ENCODE data around the gene TIMP1.
"Not testable (repeated sequence)": the region's sequence is repeated elsewhere in the genome, so short reads cannot be mapped to it uniquely, and the experiment has no call there.

The TIMP1 gene

DNA sequence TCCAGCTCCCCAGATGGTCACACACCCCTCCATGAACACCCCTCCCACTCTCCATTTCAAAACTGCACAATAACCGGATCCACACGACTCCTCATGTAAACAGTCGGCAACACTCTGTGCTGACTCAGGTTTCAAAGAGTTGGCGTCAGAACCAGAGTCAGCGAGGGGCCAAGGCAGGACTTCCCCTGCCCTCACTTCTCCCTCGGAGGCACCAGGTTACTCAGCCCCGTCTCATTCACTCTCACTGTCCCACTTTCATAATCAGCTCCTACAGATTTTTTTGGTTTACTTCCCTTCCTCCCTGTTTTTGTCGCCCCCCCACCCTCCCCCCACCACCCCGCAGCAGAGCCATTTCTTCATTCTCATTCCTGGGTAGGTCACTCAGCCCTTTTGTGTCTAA lies 2.7 kb upstream of the TIMP1 start:
- H3K36me3 ChIP-seq (ENCODE audit: insufficient read depth, low read length): no peaks in the 10 kb centered on the region
- H3K9me3 ChIP-seq (ENCODE audit: control insufficient read depth, insufficient read depth, low read length): no peaks in the 10 kb centered on the region
- no peak overlapping the region for H3K9ac ChIP-seq (ENCODE audit: low read depth, low read length)
- H3K4me1 ChIP-seq (ENCODE audit: insufficient read depth, low read length): peaks cover 16% of the 10 kb centered on the region

DNA sequence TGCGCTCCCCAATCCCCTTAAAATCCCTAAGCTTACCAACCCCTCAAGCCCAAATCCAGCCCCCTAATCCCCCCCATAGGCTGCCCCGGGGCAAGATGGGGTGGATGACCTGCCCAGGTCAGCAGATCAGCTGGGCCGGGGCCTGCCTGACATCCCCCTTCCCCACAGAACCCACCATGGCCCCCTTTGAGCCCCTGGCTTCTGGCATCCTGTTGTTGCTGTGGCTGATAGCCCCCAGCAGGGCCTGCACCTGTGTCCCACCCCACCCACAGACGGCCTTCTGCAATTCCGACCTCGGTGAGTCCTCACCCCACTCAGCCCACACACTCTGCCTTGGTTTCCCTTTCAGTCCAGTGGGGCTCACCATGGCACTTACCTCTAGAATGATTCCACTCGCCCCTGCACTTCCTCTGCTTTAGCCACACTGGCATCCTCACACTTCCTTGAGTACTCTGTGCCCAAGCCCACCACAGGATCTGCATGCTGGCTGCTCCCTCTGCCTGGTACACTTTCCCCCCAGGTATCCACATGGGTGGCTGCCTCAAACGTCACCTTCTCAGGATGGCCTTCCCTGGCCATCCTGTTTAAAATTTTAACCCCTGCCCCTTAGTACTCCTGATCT lies 1.1 kb downstream of the TIMP1 start:
- peaks cover 16% of the 10 kb centered on the region for H3K4me1 ChIP-seq (ENCODE audit: insufficient read depth, low read length)
- H3K9ac ChIP-seq (ENCODE audit: low read depth, low read length): no peak overlapping the region; the same call in 1 of the 2 replicates
- H3K36me3 ChIP-seq (ENCODE audit: insufficient read depth, low read length): no peaks in the 10 kb centered on the region
- H3K9me3 ChIP-seq (ENCODE audit: control insufficient read depth, insufficient read depth, low read length): no peaks in the 10 kb centered on the region

- Histone ChIP-seq H3K9me3 (ENCODE audit: control insufficient read depth, insufficient read depth, low read length) (no peaks in the 10 kb centered on the region), H3K9ac (ENCODE audit: low read depth, low read length) (no peak overlapping the region), H3K36me3 (ENCODE audit: insufficient read depth, low read length) (no peaks in the 10 kb centered on the region), H3K4me1 (ENCODE audit: insufficient read depth, low read length) (peaks cover 10% of the 10 kb centered on the region)
Observed at GRCh38 chrX:47584714-47585113, 2.5 kb downstream of the TIMP1 start.

DNA sequence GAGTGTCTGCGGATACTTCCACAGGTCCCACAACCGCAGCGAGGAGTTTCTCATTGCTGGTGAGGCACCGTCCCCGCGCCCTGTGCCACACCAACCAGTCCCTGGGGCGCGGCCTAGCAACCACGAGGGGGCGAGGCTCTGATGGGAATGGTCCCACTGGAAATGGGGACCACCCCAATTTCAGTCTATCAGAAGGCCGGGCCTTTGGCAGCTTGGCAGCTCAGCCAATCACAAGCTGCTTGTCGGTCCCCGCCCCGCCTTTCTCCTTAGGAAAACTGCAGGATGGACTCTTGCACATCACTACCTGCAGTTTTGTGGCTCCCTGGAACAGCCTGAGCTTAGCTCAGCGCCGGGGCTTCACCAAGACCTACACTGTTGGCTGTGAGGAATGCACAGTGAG lies 3.0 kb downstream of the TIMP1 start:
- peaks cover 10% of the 10 kb centered on the region for H3K4me1 ChIP-seq (ENCODE audit: insufficient read depth, low read length)
- H3K9me3 ChIP-seq (ENCODE audit: control insufficient read depth, insufficient read depth, low read length): no peaks in the 10 kb centered on the region
- no peaks in the 10 kb centered on the region for H3K36me3 ChIP-seq (ENCODE audit: insufficient read depth, low read length)
- no peak overlapping the region for H3K9ac ChIP-seq (ENCODE audit: low read depth, low read length)

GRCh38 chrX:47586043-47586787 lies 4.0 kb downstream of the TIMP1 start:
- H3K36me3 ChIP-seq (ENCODE audit: insufficient read depth, low read length): no peaks in the 10 kb centered on the region
- no peaks in the 10 kb centered on the region for H3K9me3 ChIP-seq (ENCODE audit: control insufficient read depth, insufficient read depth, low read length)
- H3K4me1 ChIP-seq (ENCODE audit: insufficient read depth, low read length): peaks cover 10% of the 10 kb centered on the region
- H3K9ac ChIP-seq (ENCODE audit: low read depth, low read length): no peak overlapping the region

DNA sequence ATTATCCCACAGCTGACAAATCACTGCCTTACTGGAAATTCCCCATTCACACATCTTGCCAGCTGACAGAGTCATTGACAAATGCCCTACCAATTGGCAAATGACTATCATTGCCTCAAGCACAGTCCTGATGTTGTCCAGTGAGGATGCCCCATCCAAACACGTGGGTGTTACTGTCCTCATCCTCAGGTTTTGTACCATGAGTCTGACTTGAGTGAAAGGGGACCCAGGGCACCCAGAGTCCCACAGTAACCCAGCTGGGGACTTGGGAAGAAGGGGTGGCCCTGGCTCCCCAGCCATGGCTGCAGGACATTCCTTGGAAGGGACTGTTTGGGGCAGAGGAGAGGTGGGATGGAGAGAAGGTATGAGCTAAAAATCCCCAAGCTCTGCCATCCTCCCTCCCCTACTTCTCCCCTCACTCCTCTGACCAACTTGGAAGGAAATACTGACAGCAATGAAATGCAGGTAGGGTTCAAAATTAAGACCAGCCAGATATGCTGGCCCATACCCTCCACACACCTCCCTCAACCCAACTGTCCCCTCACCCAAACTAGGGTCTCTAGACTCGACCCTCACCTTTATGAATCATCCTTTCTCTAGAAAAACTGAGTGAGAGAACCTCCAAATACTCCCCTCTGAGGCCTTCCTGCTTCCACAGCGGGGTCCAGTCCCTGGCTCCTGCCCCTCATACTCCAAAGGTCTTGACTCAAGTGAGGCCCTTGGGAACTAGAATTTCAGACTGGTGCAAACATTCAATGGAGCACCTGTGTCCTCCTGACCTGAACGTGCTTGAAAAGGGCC lies 5.1 kb downstream of the TIMP1 start:
- Histone ChIP-seq H3K4me1 (ENCODE audit: insufficient read depth, low read length) (0 out of 2 replicates have a peak, but pooled peaks cover 5% of the 10 kb centered on the region), H3K9ac (ENCODE audit: low read depth, low read length) (no peak overlapping the region), H3K9me3 (ENCODE audit: control insufficient read depth, insufficient read depth, low read length) (no peaks in the 10 kb centered on the region), H3K36me3 (ENCODE audit: insufficient read depth, low read length) (no peaks in the 10 kb centered on the region)

- no peaks in the 10 kb centered on the region for H3K9me3 ChIP-seq (ENCODE audit: control insufficient read depth, insufficient read depth, low read length)
- 0 out of 2 replicates have a peak, but pooled peaks cover 5% of the 10 kb centered on the region for H3K4me1 ChIP-seq (ENCODE audit: insufficient read depth, low read length)
- no peaks in the 10 kb centered on the region for H3K36me3 ChIP-seq (ENCODE audit: insufficient read depth, low read length)
- no peak overlapping the region for H3K9ac ChIP-seq (ENCODE audit: low read depth, low read length)
Observed at GRCh38 chrX:47587906-47588735, 5.9 kb downstream of the TIMP1 start.

- Histone ChIP-seq H3K4me1 (ENCODE audit: insufficient read depth, low read length) (peaks cover 3% of the 10 kb centered on the region), H3K9ac (ENCODE audit: low read depth, low read length) (no peak overlapping the region), H3K36me3 (ENCODE audit: insufficient read depth, low read length) (no peaks in the 10 kb centered on the region), H3K9me3 (ENCODE audit: control insufficient read depth, insufficient read depth, low read length) (no peaks in the 10 kb centered on the region; the same call in 1 of the 2 replicates)
Observed at GRCh38 chrX:47590984-47591383, 8.7 kb downstream of the TIMP1 start.

GRCh38 chrX:47593522-47593921 lies 11.3 kb downstream of the TIMP1 start:
- H3K9ac ChIP-seq (ENCODE audit: low read depth, low read length): no peak overlapping the region
- H3K9me3 ChIP-seq (ENCODE audit: control insufficient read depth, insufficient read depth, low read length): no peaks in the 10 kb centered on the region; the same call in 1 of the 2 replicates
- H3K36me3 ChIP-seq (ENCODE audit: insufficient read depth, low read length): no peaks in the 10 kb centered on the region
- H3K4me1 ChIP-seq (ENCODE audit: insufficient read depth, low read length): peaks cover 6% of the 10 kb centered on the region

- Histone ChIP-seq H3K9me3 (ENCODE audit: control insufficient read depth, insufficient read depth, low read length) (no peaks in the 10 kb centered on the region; the same call in 1 of the 2 replicates), H3K4me1 (ENCODE audit: insufficient read depth, low read length) (peaks cover 6% of the 10 kb centered on the region), H3K36me3 (ENCODE audit: insufficient read depth, low read length) (no peaks in the 10 kb centered on the region), H3K9ac (ENCODE audit: low read depth, low read length) (no peak overlapping the region)
Observed at GRCh38 chrX:47595716-47596251, 13.5 kb downstream of the TIMP1 start.

DNA sequence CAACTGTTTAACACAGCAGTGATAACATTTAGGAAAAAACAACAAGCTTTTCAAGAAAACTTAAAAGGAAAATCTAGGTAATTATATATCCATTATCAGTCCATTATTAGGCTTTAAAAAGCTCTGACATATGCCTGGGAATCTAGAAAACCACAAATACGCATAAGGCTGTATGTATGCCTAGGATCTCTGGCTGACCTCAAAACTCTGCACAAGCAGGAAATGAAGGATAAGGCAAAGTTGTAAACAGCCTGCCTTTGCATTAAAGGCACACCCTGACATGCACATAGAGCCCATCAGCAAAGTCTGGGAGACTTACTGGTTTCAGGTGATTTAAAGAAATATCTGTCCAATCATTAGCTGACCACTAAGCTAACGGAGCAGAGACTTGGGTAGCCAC lies 14.0 kb downstream of the TIMP1 start:
- Histone ChIP-seq H3K36me3 (ENCODE audit: insufficient read depth, low read length) (no peaks in the 10 kb centered on the region), H3K9ac (ENCODE audit: low read depth, low read length) (no peak overlapping the region), H3K9me3 (ENCODE audit: control insufficient read depth, insufficient read depth, low read length) (no peaks in the 10 kb centered on the region; the same call in 1 of the 2 replicates), H3K4me1 (ENCODE audit: insufficient read depth, low read length) (peaks cover 6% of the 10 kb centered on the region)

- peaks cover 6% of the 10 kb centered on the region for H3K4me1 ChIP-seq (ENCODE audit: insufficient read depth, low read length)
- H3K9ac ChIP-seq (ENCODE audit: low read depth, low read length): no peak overlapping the region
- H3K9me3 ChIP-seq (ENCODE audit: control insufficient read depth, insufficient read depth, low read length): no peaks in the 10 kb centered on the region; the same call in 1 of the 2 replicates
- H3K36me3 ChIP-seq (ENCODE audit: insufficient read depth, low read length): no peaks in the 10 kb centered on the region
Observed at GRCh38 chrX:47597222-47597621, 15.0 kb downstream of the TIMP1 start.

DNA sequence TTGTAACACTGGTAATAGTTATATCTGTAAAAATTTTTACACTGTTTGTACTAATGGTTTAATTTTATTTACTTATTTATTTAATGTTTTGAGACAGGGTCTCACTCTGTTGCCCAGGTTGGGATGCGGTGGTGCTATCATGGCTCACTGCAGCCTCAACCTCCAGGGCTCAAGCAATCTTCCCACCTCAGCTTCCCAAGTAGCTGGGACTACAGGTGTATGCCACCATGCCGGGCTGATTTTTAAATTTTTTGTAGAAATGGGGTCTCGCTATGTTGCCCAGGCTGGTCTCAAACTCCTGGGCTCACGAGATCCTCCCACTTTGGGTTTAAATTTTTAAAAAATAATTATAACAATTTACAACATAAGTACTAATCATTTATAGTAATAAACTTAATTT lies 20.9 kb downstream of the TIMP1 start:
- H3K9ac ChIP-seq (ENCODE audit: low read depth, low read length); H3K4me1 ChIP-seq (ENCODE audit: insufficient read depth, low read length); H3K36me3 ChIP-seq (ENCODE audit: insufficient read depth, low read length); H3K9me3 ChIP-seq (ENCODE audit: control insufficient read depth, insufficient read depth, low read length): not testable (repeated sequence)

- H3K36me3 ChIP-seq (ENCODE audit: insufficient read depth, low read length): no peaks in the 10 kb centered on the region
Observed at GRCh38 chrX:47605024-47605423, 22.8 kb downstream of the TIMP1 start.

More at GRCh38 chrX:47605024-47605423, 22.8 kb downstream of the TIMP1 start:
- H3K4me1 ChIP-seq (ENCODE audit: insufficient read depth, low read length): peaks cover 21% of the 10 kb centered on the region; the same call in 1 of the 2 replicates
- no peak overlapping the region for H3K9ac ChIP-seq (ENCODE audit: low read depth, low read length)
- H3K9me3 ChIP-seq (ENCODE audit: control insufficient read depth, insufficient read depth, low read length): no peaks in the 10 kb centered on the region; the same call in 1 of the 2 replicates

Data from ES-I3 (cell line).